OCI-LY1 (cell line): ENCODE data around the gene DPF3.

ENCODE experiments used
- H2AFZ ChIP-seq: fragments of 200-600 bp; sonication (generic), shearing (Covaris generic); 2 replicates; pipeline ENCODE4 v1.6.0; 2014; ENCODE audit warnings: antibody characterized with exemption, mild to moderate bottlenecking, low read length
- H3F3A ChIP-seq: fragments of 200-600 bp; sonication (generic), shearing (Covaris generic); 2 replicates; pipeline ENCODE4 v1.6.0; 2014; ENCODE audit warnings: mild to moderate bottlenecking, antibody characterized with exemption, low read length, moderate library complexity; ENCODE audit not compliant: insufficient read depth
- H3K27ac ChIP-seq: fragments of 200-600 bp; sonication (generic); 2 replicates; pipeline ENCODE4 v1.5.1; 2014; ENCODE audit warnings: low read length, mixed run types, mild to moderate bottlenecking, low read depth; ENCODE audit not compliant: poor library complexity, severe bottlenecking
- H3K27me3 ChIP-seq: fragments of 200-600 bp; sonication (generic); 2 replicates; pipeline ENCODE4 v1.6.0; 2014; ENCODE audit warnings: antibody characterized with exemption, mild to moderate bottlenecking, low read length, moderate library complexity; ENCODE audit not compliant: insufficient read depth
- H3K36me3 ChIP-seq: fragments of 200-600 bp; sonication (generic); 2 replicates; pipeline ENCODE4 v1.6.1; 2014; ENCODE audit warnings: mild to moderate bottlenecking, antibody characterized with exemption, low read length, moderate library complexity, mixed read lengths; ENCODE audit not compliant: insufficient read depth
- H3K4me1 ChIP-seq: fragments of 200-600 bp; sonication (generic); 2 replicates; pipeline ENCODE4 v1.5.1; 2014; ENCODE audit warnings: mild to moderate bottlenecking, low read length, moderate library complexity; ENCODE audit not compliant: insufficient read depth, severe bottlenecking
- H3K4me2 ChIP-seq: fragments of 200-600 bp; sonication (generic), shearing (Covaris generic); 2 replicates; pipeline ENCODE4 v1.6.1; 2014; ENCODE audit warnings: low read length
- H3K4me3 ChIP-seq: fragments of 200-600 bp; sonication (generic); 2 replicates; pipeline ENCODE4 v1.5.1; 2014; ENCODE audit warnings: low read length, low read depth, mild to moderate bottlenecking, mixed read lengths; ENCODE audit not compliant: poor library complexity, severe bottlenecking
- H3K79me2 ChIP-seq: fragments of 200-600 bp; shearing (Covaris generic); 2 replicates; pipeline ENCODE4 v1.6.1; 2016; ENCODE audit warnings: mixed run types, low read length, mixed read lengths; ENCODE audit not compliant: insufficient read depth
- H3K9ac ChIP-seq: fragments of 200-600 bp; sonication (generic), shearing (Covaris generic); 2 replicates; pipeline ENCODE4 v1.6.1; 2014; ENCODE audit warnings: mild to moderate bottlenecking, low read length, mixed read lengths
- H3K9me2 ChIP-seq: fragments of 200-600 bp; sonication (generic), shearing (Covaris generic); 2 replicates; pipeline ENCODE4 v1.6.1; 2014; ENCODE audit warnings: low read depth, mild to moderate bottlenecking, low read length, mixed read lengths
- H3K9me3 ChIP-seq: fragments of 200-600 bp; shearing (Covaris generic); 2 replicates; pipeline ENCODE4 v1.6.1; 2014; ENCODE audit warnings: low read length, mixed read lengths
- H4K20me1 ChIP-seq: fragments of 200-600 bp; sonication (generic), shearing (Covaris generic); 2 replicates; pipeline ENCODE4 v1.6.0; 2016; ENCODE audit warnings: mild to moderate bottlenecking, low read length; ENCODE audit not compliant: insufficient read depth
- CTCF ChIP-seq: fragments of 200-600 bp; sonication (generic), shearing (Covaris generic); IDR thresholded peaks from 2 replicates; pipeline ENCODE4 v1.5.1; 2017; ENCODE audit warnings: mild to moderate bottlenecking, antibody characterized with exemption, low read length, moderate library complexity, mixed read lengths
- EZH2 ChIP-seq: fragments of 200-600 bp; sonication (generic), shearing (Covaris generic); IDR thresholded peaks from 2 replicates; pipeline ENCODE4 v1.8.0; 2017; ENCODE audit warnings: borderline replicate concordance, mixed run types, mild to moderate bottlenecking, antibody characterized with exemption, low read length, moderate library complexity, mixed read lengths

The DPF3 gene

GRCh38 chr14:72787841-72788240, 106.1 kb downstream of the DPF3 start:
- no peaks in the 10 kb centered on the region for H3K36me3 ChIP-seq
- no peak overlapping the region for H3K4me2 ChIP-seq
- H3F3A ChIP-seq = no peaks in the 10 kb centered on the region
- no peak overlapping the region for H3K27ac ChIP-seq
- no peaks in the 10 kb centered on the region for H4K20me1 ChIP-seq
- no peak overlapping the region for H2AFZ ChIP-seq
- H3K9me3 ChIP-seq = no peaks in the 10 kb centered on the region
- no peak for TF ChIP-seq EZH2
- H3K9me2 ChIP-seq = no peaks in the 10 kb centered on the region
- H3K27me3 ChIP-seq = peaks cover 5% of the 10 kb centered on the region; the same call in 1 of the 2 replicates
- H3K9ac ChIP-seq = no peak overlapping the region
- no peaks in the 10 kb centered on the region for H3K4me1 ChIP-seq
- H3K79me2 ChIP-seq = no peaks in the 10 kb centered on the region
- no peak overlapping the region for H3K4me3 ChIP-seq

GRCh38 chr14:72786378-72787350, 107.2 kb downstream of the DPF3 start:
- H3K36me3 ChIP-seq = no peaks in the 10 kb centered on the region
- no peaks in the 10 kb centered on the region for H3K9me3 ChIP-seq
- H3F3A ChIP-seq = no peaks in the 10 kb centered on the region
- no peaks in the 10 kb centered on the region for H3K9me2 ChIP-seq
- H3K4me2 ChIP-seq = no peak overlapping the region
- no peaks in the 10 kb centered on the region for H3K79me2 ChIP-seq
- H3K4me1 ChIP-seq = no peaks in the 10 kb centered on the region
- peaks cover 5% of the 10 kb centered on the region; the same call in 1 of the 2 replicates for H3K27me3 ChIP-seq
- H3K4me3 ChIP-seq = no peak overlapping the region
- H4K20me1 ChIP-seq = no peaks in the 10 kb centered on the region
- H3K27ac ChIP-seq = no peak overlapping the region
- TF ChIP-seq EZH2 = no peak
- no peak for TF ChIP-seq CTCF
- H2AFZ ChIP-seq = no peak overlapping the region
- no peak overlapping the region for H3K9ac ChIP-seq

- no peaks in the 10 kb centered on the region for H3K27me3 ChIP-seq
- no peaks in the 10 kb centered on the region for H3K79me2 ChIP-seq
- no peaks in the 10 kb centered on the region for H3F3A ChIP-seq
- H3K4me3 ChIP-seq = no peak overlapping the region
- H3K4me1 ChIP-seq = no peaks in the 10 kb centered on the region
- no peaks in the 10 kb centered on the region for H3K36me3 ChIP-seq
- H3K9ac ChIP-seq = no peak overlapping the region
- H3K9me3 ChIP-seq = no peaks in the 10 kb centered on the region
- no peaks in the 10 kb centered on the region for H3K9me2 ChIP-seq
- H2AFZ ChIP-seq = no peak overlapping the region
- no peak overlapping the region for H3K27ac ChIP-seq
- TF ChIP-seq EZH2 (no peak), CTCF (no peak)
- no peaks in the 10 kb centered on the region for H4K20me1 ChIP-seq
- H3K4me2 ChIP-seq = no peak overlapping the region
Measured at GRCh38 chr14:72783741-72784140, 110.2 kb downstream of the DPF3 start.
